ENCODE results near the gene CKAP2L. TPM values are rescaled to one million over a fixed set of nuclear protein-coding genes. Genes with fewer than 3 reads are reported as not detected.

The CKAP2L gene
- total RNA-seq, 1 donor from 2014 or later: 2.1 TPM

- Mint-ChIP-seq H3K4me3 (ENCODE audit: unreplicated experiment) (no peak overlapping the region), H3K27me3 (ENCODE audit: low read depth, unreplicated experiment) (peaks cover 7% of the 10 kb centered on the region), H3K27ac (ENCODE audit: unreplicated experiment) (no peak overlapping the region), H3K9me3 (ENCODE audit: unreplicated experiment) (no peaks in the 10 kb centered on the region), H3K36me3 (ENCODE audit: low read depth, unreplicated experiment) (no peaks in the 10 kb centered on the region), H3K4me1 (ENCODE audit: low read depth, unreplicated experiment) (peaks cover 3% of the 10 kb centered on the region)
- TF ChIP-seq EZH2 (IDR thresholded peaks at IDR 0.05; ENCODE audit: insufficient read depth, low read length): no peak
- TF ChIP-seq, protein P1, sequence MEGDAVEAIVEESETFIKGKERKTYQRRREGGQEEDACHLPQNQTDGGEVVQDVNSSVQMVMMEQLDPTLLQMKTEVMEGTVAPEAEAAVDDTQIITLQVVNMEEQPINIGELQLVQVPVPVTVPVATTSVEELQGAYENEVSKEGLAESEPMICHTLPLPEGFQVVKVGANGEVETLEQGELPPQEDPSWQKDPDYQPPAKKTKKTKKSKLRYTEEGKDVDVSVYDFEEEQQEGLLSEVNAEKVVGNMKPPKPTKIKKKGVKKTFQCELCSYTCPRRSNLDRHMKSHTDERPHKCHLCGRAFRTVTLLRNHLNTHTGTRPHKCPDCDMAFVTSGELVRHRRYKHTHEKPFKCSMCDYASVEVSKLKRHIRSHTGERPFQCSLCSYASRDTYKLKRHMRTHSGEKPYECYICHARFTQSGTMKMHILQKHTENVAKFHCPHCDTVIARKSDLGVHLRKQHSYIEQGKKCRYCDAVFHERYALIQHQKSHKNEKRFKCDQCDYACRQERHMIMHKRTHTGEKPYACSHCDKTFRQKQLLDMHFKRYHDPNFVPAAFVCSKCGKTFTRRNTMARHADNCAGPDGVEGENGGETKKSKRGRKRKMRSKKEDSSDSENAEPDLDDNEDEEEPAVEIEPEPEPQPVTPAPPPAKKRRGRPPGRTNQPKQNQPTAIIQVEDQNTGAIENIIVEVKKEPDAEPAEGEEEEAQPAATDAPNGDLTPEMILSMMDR (IDR thresholded peaks at IDR 0.05; ENCODE audit: insufficient read depth, low read depth, low read length): no peak
- no peak overlapping the region for H3K27ac ChIP-seq (ENCODE audit: low read depth, low read length)
- H2AFZ ChIP-seq (ENCODE audit: low read depth, low read length): peak overlapping the region; percentile 4
- peaks cover 8% of the 10 kb centered on the region for H3K4me1 ChIP-seq (ENCODE audit: insufficient read depth, low read length)
- H3K4me3 ChIP-seq (ENCODE audit: insufficient read depth, low read depth, low read length): no peak overlapping the region
- DNase-seq (ENCODE audit: low read depth) (no peak), FAIRE-seq (no peak)
- H3K9ac ChIP-seq (ENCODE audit: low read length): no peak overlapping the region
- no peaks in the 10 kb centered on the region for H4K20me1 ChIP-seq (ENCODE audit: insufficient read depth, low read length)
- H3K36me3 ChIP-seq (ENCODE audit: insufficient read depth, low read length): no peaks in the 10 kb centered on the region
- H3K27me3 ChIP-seq (ENCODE audit: insufficient read depth, low read length): no peaks in the 10 kb centered on the region
- no peaks in the 10 kb centered on the region for H3K9me3 ChIP-seq (ENCODE audit: insufficient read depth, low read depth, low read length)
- peak overlapping the region; percentile 76 for H3K4me2 ChIP-seq (ENCODE audit: low read length)
- no peaks in the 10 kb centered on the region for H3K79me2 ChIP-seq (ENCODE audit: insufficient read depth, low read length)
These were observed 18.8 kb upstream of the CKAP2L start for GRCh38 chr2:112783187-112783714.

DNA sequence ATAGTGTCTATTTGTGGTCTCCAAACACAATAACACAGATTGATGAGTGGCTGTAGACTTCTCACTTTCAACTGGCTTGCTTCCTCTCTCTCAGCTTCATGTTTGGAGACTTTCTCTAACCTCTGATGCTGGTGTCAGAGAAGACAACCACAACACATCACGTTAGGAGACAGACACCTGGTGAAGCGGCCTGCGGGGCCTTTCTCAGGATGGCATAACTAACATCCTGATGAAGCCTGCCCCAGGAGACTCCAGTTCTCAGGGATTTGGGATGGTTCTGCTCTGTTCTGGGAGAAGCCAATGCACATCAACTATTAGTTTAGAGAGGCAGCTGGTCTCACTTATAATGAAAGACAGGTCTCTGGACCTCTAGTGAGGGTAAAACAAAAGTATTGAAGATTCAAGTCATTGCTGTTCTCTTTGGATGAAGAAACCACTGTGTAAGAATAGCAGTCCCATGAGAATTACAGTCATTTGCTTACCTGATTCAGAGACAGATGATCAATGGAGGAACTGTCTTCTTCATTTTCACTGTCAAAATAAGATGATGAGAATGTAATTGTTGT is 17.9 kb upstream of the CKAP2L start:
- Histone ChIP-seq H3K4me2 (ENCODE audit: low read length) (no peak overlapping the region), H3K4me1 (ENCODE audit: insufficient read depth, low read length) (peaks cover 8% of the 10 kb centered on the region), H2AFZ (ENCODE audit: low read depth, low read length) (no peak overlapping the region), H3K79me2 (ENCODE audit: insufficient read depth, low read length) (no peaks in the 10 kb centered on the region), H3K4me3 (ENCODE audit: insufficient read depth, low read depth, low read length) (no peak overlapping the region), H4K20me1 (ENCODE audit: insufficient read depth, low read length) (no peaks in the 10 kb centered on the region), H3K27me3 (ENCODE audit: insufficient read depth, low read length) (no peaks in the 10 kb centered on the region), H3K9me3 (ENCODE audit: insufficient read depth, low read depth, low read length) (no peaks in the 10 kb centered on the region), H3K9ac (ENCODE audit: low read length) (no peak overlapping the region), H3K36me3 (ENCODE audit: insufficient read depth, low read length) (no peaks in the 10 kb centered on the region), H3K27ac (ENCODE audit: low read depth, low read length) (no peak overlapping the region)
- H3K4me3 Mint-ChIP-seq (ENCODE audit: unreplicated experiment): no peak overlapping the region
- H3K27me3 Mint-ChIP-seq (ENCODE audit: low read depth, unreplicated experiment): peaks cover 10% of the 10 kb centered on the region
- H3K27ac Mint-ChIP-seq (ENCODE audit: unreplicated experiment): no peak overlapping the region
- H3K4me1 Mint-ChIP-seq (ENCODE audit: low read depth, unreplicated experiment): peaks cover 3% of the 10 kb centered on the region
- TF ChIP-seq, protein P1 (IDR thresholded peaks at IDR 0.05; ENCODE audit: insufficient read depth, low read depth, low read length): no peak
- no peak for TF ChIP-seq EZH2 (IDR thresholded peaks at IDR 0.05; ENCODE audit: insufficient read depth, low read length)
- no peak for DNase-seq (ENCODE audit: low read depth)
- no peak for FAIRE-seq
- H3K9me3 Mint-ChIP-seq (ENCODE audit: unreplicated experiment): no peaks in the 10 kb centered on the region
- peaks cover under 1% of the 10 kb centered on the region for H3K36me3 Mint-ChIP-seq (ENCODE audit: low read depth, unreplicated experiment)

DNA sequence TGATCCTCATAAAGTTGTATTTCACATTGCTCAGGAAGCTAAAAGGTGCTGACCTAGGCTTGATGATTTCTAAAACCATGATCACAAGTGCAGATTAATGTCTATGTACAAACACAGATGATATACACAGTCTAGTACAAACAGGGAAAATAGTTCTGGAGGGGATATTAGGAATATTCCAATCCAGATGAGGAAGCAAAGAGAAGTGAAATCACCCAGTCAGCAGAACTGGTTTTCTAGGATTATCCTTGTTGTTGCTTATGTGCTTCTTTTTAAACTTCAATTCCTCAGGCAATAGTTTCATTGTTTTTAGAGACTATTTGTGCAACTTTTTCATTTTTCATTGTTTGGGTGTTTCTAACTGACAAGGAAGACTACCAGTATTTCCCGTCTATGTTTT is 15.2 kb upstream of the CKAP2L start:
- Histone ChIP-seq H3K4me2 (ENCODE audit: low read length) (no peak overlapping the region), H3K27me3 (ENCODE audit: insufficient read depth, low read length) (no peaks in the 10 kb centered on the region), H3K9ac (ENCODE audit: low read length) (no peak overlapping the region), H3K27ac (ENCODE audit: low read depth, low read length) (no peak overlapping the region), H3K4me1 (ENCODE audit: insufficient read depth, low read length) (peaks cover 8% of the 10 kb centered on the region), H3K9me3 (ENCODE audit: insufficient read depth, low read depth, low read length) (no peaks in the 10 kb centered on the region), H3K36me3 (ENCODE audit: insufficient read depth, low read length) (no peaks in the 10 kb centered on the region), H2AFZ (ENCODE audit: low read depth, low read length) (no peak overlapping the region), H4K20me1 (ENCODE audit: insufficient read depth, low read length) (no peaks in the 10 kb centered on the region), H3K4me3 (ENCODE audit: insufficient read depth, low read depth, low read length) (no peak overlapping the region), H3K79me2 (ENCODE audit: insufficient read depth, low read length) (no peaks in the 10 kb centered on the region)
- FAIRE-seq (no peak), DNase-seq (ENCODE audit: low read depth) (no peak)
- Mint-ChIP-seq H3K4me3 (ENCODE audit: unreplicated experiment) (no peak overlapping the region), H3K27ac (ENCODE audit: unreplicated experiment) (no peak overlapping the region), H3K9me3 (ENCODE audit: unreplicated experiment) (peaks cover 3% of the 10 kb centered on the region), H3K27me3 (ENCODE audit: low read depth, unreplicated experiment) (peaks cover 12% of the 10 kb centered on the region), H3K36me3 (ENCODE audit: low read depth, unreplicated experiment) (peaks cover 4% of the 10 kb centered on the region), H3K4me1 (ENCODE audit: low read depth, unreplicated experiment) (peaks cover 9% of the 10 kb centered on the region)
- TF ChIP-seq EZH2 (IDR thresholded peaks at IDR 0.05; ENCODE audit: insufficient read depth, low read length): no peak
- TF ChIP-seq, protein P1 (IDR thresholded peaks at IDR 0.05; ENCODE audit: insufficient read depth, low read depth, low read length): no peak

All from astrocyte (in vitro differentiated cells and primary cell).